K562 (cell line): ENCODE measurements around the gene SSBP2.

ENCODE experiments used
- NEUROD1 ChIP-seq: fragments of 150-350 bp; IDR thresholded peaks from 2 replicates; pipeline ENCODE4 v1.6.1; 2014; ENCODE audit warnings: borderline replicate concordance, low read length, low read depth; ENCODE audit not compliant: partially characterized antibody
- PHF8 ChIP-seq: fragments of 200-600 bp; sonication (generic); IDR thresholded peaks from 2 replicates; pipeline ENCODE4 v1.6.1; 2012; ENCODE audit warnings: mixed run types, mild to moderate bottlenecking, inconsistent platforms, low read length, moderate library complexity, borderline replicate concordance
- TF ChIP-seq, protein P1 (sequence below): sonication (generic); formaldehyde crosslinking; IDR thresholded peaks from 2 replicates; pipeline ENCODE4 v1.9.0; 2022; ENCODE audit warnings: mild to moderate bottlenecking, missing genetic modification reagents

- no peak for TF ChIP-seq NEUROD1
- no peak for TF ChIP-seq PHF8
- TF ChIP-seq, protein P1, sequence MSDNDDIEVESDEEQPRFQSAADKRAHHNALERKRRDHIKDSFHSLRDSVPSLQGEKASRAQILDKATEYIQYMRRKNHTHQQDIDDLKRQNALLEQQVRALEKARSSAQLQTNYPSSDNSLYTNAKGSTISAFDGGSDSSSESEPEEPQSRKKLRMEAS (CRISPR knock-in tag) = no peak
These were observed 22.7 kb upstream of the SSBP2 start for GRCh38 chr5:81773574-81773973.
